Left ventricle myocardium inferior (tissue), 1 donor: ENCODE measurements around the gene HAPSTR1. TPM values are rescaled to one million over a fixed set of nuclear protein-coding genes. Genes with fewer than 3 reads are reported as not detected.

ENCODE experiments used
- DNase-seq: peaks from one replicate; pipeline ENCODE4 v3.0.0-alpha.2; 2020
- H3K27ac ChIP-seq: fragments of 200-600 bp; replicated peaks from 2 replicates; pipeline ENCODE4 v1.8.0; 2021
- H3K27me3 ChIP-seq: fragments of 200-600 bp; 2 replicates; pipeline ENCODE4 v1.8.0; 2021; ENCODE audit warnings: low read depth
- H3K36me3 ChIP-seq: fragments of 200-600 bp; 2 replicates; pipeline ENCODE4 v1.8.0; 2021
- H3K4me1 ChIP-seq: fragments of 200-600 bp; 2 replicates; pipeline ENCODE4 v1.8.0; 2021
- H3K4me3 ChIP-seq: fragments of 200-600 bp; 2 replicates; pipeline ENCODE4 v1.8.0; 2021; ENCODE audit warnings: mild to moderate bottlenecking, moderate library complexity
- H3K9me3 ChIP-seq: fragments of 200-600 bp; replicated peaks from 2 replicates; pipeline ENCODE4 v1.8.0; 2021
- intact Hi-C: fragments of 100-400 bp; cut with micrococcal nuclease; formaldehyde crosslinking; loops from one replicate; pipeline ENCODE4 v1.11.0; 2022
- total RNA-seq: library from RNA; stranded (reverse); fragmentation: NEBNext Ultra II Directional; extraction: Animal tissue kit (Norgen Biotek cat#: 25700); gene quantifications from one replicate; pipeline ENCODE4 v1.2.1, GENCODE V29; 2021
- TF ChIP-seq, protein P1 (sequence below): fragments of 200-600 bp; IDR thresholded peaks from 2 replicates; pipeline ENCODE4 v1.8.0; 2021; ENCODE audit warnings: antibody characterized with exemption, mild to moderate bottlenecking, borderline replicate concordance
- donor health status: DM: no; HTN: yes; CAD: no; lungs with severe emphysema.

Gene HAPSTR1
- total RNA-seq, 1 donor from 2014 or later: 52.3 TPM

DNA sequence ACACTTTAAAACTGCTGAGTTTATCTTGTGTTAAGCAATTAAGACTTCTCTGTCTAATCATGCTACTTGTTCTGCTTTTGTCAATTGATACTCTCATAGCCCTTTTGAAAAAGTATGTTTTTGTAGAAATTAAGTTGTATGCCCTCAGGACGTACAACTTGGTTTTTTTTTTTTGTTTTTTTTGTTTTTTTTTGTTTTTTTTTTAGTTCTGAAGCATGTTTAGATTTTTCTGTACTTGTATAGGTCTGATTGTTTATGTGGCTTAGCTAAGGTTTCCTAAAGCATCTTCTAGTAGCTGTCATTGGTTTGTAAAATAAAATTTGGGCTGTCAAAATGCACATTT lies 21.4 kb downstream of the HAPSTR1 start:
- Histone ChIP-seq H3K4me1 (peaks cover 99% of the 10 kb centered on the region), H3K9me3 (no peaks in the 10 kb centered on the region), H3K27ac (peak overlapping the region; percentile 28), H3K36me3 (peaks cover 24% of the 10 kb centered on the region), H3K27me3 (no peaks in the 10 kb centered on the region), H3K4me3 (no peak overlapping the region)
- TF ChIP-seq, protein P1, sequence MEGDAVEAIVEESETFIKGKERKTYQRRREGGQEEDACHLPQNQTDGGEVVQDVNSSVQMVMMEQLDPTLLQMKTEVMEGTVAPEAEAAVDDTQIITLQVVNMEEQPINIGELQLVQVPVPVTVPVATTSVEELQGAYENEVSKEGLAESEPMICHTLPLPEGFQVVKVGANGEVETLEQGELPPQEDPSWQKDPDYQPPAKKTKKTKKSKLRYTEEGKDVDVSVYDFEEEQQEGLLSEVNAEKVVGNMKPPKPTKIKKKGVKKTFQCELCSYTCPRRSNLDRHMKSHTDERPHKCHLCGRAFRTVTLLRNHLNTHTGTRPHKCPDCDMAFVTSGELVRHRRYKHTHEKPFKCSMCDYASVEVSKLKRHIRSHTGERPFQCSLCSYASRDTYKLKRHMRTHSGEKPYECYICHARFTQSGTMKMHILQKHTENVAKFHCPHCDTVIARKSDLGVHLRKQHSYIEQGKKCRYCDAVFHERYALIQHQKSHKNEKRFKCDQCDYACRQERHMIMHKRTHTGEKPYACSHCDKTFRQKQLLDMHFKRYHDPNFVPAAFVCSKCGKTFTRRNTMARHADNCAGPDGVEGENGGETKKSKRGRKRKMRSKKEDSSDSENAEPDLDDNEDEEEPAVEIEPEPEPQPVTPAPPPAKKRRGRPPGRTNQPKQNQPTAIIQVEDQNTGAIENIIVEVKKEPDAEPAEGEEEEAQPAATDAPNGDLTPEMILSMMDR: no peak
- DNase-seq: no peak
- intact Hi-C loops: no loop called here

DNA sequence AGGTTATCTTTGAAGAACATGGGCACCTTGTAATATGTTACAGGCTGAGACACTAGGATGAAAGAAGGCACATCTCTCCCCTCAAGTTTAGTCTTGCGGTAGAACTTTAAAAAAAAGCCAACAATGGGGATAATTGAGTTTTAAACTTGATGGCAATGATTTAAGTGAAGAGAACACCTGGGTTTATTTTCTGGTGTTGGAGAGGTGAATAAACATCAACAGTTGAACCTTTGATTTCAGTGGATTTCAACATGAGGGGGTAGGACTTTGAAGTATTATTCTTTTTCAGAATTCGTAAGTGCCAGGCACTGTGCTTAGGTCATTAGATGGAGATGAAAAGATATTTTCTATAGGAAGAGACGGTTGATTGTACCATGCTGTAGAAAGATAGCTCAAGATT lies 22.3 kb downstream of the HAPSTR1 start:
- Histone ChIP-seq H3K27me3 (no peaks in the 10 kb centered on the region), H3K4me1 (peaks cover 97% of the 10 kb centered on the region), H3K9me3 (no peaks in the 10 kb centered on the region), H3K4me3 (no peak overlapping the region), H3K36me3 (peaks cover 26% of the 10 kb centered on the region), H3K27ac (no peak overlapping the region)
- DNase-seq: no peak
- TF ChIP-seq, protein P1: no peak
- intact Hi-C loops: no loop called here

DNA sequence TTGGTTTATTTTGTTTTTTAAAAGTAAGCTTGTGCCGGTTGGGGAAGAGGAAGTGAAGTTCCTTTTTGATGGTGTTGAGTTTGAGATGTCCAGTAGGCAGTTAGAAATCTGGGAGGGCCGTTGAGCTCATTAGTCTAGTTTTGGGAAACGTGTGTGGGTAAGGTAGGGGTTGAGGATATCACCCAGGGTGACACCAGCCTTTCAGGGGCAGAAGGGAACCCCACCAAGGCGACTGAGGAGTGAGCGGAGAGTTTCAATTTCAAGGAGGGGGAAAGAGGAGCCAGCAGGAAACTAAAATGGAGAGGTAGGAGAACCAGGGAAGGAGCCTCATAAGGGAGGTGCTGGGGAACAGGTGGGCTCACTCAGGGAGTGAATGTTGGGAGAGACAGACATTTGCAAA lies 22.7 kb downstream of the HAPSTR1 start:
- TF ChIP-seq, protein P1: no peak
- no peak for DNase-seq
- Histone ChIP-seq H3K27ac (no peak overlapping the region), H3K4me1 (peaks cover 97% of the 10 kb centered on the region), H3K36me3 (peaks cover 24% of the 10 kb centered on the region), H3K4me3 (no peak overlapping the region), H3K9me3 (no peaks in the 10 kb centered on the region), H3K27me3 (no peaks in the 10 kb centered on the region)
- intact Hi-C loops: no loop called here

DNA sequence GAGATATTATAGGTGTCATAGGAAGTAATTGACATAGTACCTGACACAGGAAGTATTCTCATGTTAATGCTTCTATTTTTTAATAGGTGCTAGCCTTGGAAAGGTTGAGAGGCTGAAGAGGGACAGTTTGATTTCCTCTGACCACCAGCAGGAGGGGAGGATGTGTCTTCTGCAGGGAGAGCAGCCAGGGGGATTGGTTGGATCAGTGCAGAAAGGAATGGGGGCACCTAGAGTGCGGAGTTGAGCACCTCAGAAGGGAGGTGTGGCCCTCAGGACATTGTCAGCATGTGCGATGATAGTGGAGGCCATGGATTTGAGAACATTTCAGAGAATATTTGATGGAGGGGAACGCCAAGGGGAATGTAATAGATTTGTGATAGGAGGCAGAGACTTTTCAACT lies 23.4 kb downstream of the HAPSTR1 start:
- Histone ChIP-seq H3K36me3 (peaks cover 24% of the 10 kb centered on the region), H3K9me3 (no peaks in the 10 kb centered on the region), H3K27me3 (no peaks in the 10 kb centered on the region), H3K4me1 (peaks cover 97% of the 10 kb centered on the region), H3K27ac (no peak overlapping the region), H3K4me3 (no peak overlapping the region)
- intact Hi-C loops: no loop called here
- TF ChIP-seq, protein P1: no peak
- no peak for DNase-seq

DNA sequence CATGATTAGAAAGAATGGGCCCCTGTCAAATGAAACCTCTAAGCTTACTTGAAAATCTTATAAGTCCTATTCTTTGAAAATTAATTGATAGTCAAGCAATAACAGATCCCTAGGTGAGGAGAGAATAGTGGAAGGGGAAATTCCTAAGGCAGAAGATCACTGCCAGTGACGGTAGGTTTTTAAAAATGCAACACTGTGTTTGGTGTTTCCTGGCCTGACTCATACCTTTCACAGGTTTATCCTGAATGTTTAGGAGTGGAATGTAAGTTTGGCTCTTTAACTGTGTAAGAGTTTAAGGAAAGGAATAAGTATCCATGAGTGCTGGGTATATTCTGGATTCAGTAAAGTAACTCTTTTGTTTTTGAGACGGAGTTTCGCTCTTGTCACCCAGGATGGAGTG lies 23.8 kb downstream of the HAPSTR1 start:
- Histone ChIP-seq H3K36me3 (peaks cover 24% of the 10 kb centered on the region), H3K4me1 (peaks cover 97% of the 10 kb centered on the region), H3K4me3 (no peak overlapping the region), H3K9me3 (no peaks in the 10 kb centered on the region), H3K27ac (no peak overlapping the region), H3K27me3 (no peaks in the 10 kb centered on the region)
- TF ChIP-seq, protein P1: no peak
- intact Hi-C loops: no loop called here
- no peak for DNase-seq

DNA sequence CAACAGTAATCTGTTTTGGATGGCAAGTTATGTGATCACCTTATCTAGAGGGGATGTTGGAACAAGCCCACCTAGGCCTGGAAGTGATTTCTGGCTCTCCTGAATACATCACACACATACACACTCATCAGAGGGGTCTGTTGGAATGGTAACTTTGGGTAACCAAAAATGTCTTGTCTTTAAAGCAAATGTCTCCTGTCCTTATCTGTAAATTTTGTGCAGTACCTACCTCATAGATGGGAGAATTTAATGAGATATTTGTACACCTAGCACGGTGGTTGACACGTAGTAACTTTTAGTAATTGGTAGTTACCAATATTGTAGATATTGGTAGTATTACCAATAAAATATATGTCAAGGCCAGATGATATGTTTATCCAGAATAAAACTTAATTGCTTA lies 24.7 kb downstream of the HAPSTR1 start:
- H3K4me3 ChIP-seq: no peak overlapping the region
- peaks cover 97% of the 10 kb centered on the region for H3K4me1 ChIP-seq
- no peak overlapping the region for H3K27ac ChIP-seq
- peaks cover 28% of the 10 kb centered on the region for H3K36me3 ChIP-seq
- no peaks in the 10 kb centered on the region for H3K27me3 ChIP-seq
- TF ChIP-seq, protein P1: no peak
- H3K9me3 ChIP-seq: no peaks in the 10 kb centered on the region
- DNase-seq: no peak
- intact Hi-C loops: no loop called here
